NK-92 (cell line): Measurements from ENCODE around the gene ATP6V1C2.
"Not testable (repeated sequence)": the region's sequence is repeated elsewhere in the genome, so short reads cannot be mapped to it uniquely, and the experiment has no call there.

Experiments used
- DNase-seq: peaks from one replicate; lab custom pipeline; 2025; ENCODE audit not compliant: unreplicated experiment; lab: John Stamatoyannopoulos, UW

The ATP6V1C2 gene

DNA sequence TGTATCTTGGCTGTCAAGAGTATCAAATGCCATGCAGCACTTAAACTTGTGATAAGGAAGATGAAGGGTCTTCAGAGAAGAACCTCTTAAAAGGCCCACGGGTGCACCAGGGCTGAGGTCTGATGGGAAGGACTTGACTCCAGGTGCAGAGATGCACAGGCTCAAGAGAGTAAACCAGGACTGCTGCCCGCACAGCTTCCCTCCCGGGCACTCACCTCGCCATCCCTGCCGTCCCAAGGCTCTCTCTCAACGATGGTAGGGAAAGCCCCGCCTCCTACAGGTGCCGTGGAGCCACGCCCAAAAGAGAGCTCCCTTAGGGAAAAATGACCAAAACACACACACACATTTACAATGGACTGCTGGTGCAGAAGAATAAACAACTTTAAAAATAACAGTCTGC is 63.3 kb downstream of the ATP6V1C2 start:
- DNase-seq: no peak

DNA sequence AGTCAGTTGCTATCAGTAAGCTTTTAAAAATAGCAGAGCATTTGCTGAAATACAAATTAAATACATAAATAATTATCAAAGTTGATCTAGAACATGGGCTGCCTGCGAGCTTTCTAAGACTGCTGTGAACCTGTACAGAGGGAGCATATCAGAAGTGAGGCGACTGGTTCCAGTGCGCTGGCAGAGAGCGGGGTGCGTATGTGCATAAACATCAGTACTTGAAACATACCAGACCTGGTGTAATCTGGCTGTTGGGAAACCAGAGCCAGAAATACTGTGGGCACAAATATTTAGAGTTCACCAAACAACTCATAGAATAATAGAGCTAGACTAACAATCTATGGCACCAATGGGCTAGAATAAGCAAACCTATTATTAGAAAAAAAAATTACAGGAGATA is 63.8 kb downstream of the ATP6V1C2 start:
- DNase-seq: no peak

DNA sequence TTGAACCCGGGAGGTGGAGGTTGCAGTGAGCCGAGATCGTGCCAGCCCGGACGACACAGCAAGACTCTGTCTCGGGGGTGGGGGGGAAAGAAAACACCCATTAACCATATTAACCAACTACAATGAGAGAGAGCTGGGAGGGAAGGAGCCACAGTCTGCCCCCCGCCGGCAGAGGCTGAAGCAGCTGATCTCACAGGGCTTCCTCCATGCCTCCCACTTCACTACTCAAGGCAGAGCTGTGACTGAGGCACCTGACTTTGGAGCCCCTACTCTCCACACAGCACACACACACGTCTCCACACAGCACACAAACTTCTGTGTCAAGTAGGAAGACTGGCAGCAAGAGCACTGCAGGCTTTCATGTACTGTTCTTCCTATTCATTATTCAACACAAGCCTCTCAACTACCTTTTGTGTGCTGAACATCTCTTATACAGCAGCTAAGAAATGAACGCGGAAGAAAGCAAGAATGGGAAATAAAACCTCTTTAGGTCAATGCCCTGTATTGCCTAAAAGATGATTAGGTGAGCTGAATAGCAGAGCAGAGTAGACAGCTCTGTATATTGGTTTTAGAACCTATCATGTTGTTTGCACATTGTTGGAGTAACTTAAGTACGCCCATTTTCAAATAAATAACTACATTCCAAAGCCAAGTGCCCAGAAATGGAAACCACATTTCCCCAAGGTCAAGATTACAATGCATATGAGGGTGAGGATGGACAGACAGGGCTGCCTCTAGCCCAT is 65.0 kb downstream of the ATP6V1C2 start:
- DNase-seq: no peak

DNA sequence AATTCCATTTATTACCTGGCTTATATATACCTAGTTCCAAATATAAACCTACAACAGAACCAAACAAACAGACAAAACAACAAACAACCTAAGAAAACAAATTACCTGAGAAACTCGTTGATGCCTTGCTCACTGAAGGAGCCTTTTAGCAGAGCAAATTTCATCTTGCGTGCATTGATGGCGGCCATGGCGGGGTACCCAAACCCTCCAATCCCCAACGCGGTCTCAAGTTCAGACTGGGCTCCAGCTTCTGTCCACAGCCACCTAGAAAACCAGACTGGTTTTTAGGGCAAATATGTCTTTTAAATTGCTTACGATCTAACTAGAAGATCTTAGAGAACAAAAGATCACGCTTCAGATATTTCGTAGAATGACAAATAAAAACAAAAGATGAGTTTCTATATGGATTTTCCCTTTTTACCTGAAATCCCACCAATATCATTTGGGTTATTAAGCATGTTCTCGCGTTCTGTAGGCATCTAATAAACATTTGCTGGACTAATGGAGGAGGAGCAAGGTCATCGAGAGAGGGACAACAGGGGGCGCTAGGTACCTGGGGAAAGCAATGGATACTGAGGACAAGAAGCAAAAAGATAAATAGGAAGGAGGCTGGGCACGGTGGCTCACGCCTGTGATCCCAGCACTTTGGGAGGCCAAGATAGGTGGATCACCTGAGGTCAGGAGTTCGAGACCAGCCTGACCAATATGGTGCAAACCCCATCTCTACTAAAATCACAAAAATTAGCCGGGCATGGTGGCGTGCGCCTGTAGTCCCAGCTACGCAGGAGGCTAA is 65.9 kb downstream of the ATP6V1C2 start:
- no peak for DNase-seq

DNA sequence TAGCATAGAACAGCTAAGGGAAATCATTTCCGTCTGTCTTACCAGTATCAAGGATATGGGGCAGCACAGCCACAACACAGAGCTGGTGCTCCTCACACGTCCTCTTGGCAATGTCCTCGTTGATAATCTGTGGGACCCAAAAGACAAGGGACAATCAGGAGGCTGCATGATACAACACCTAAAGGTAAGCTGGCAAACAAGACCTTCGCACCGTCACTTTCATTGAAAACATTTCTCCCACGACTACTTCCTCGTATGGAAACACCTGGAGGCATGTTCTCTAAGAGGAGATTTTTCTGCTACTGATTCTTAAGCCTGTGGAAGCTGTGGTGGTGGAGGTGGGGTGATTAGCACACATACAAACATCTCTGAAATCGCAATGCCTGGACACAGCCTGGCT is 67.4 kb downstream of the ATP6V1C2 start:
- no peak for DNase-seq

DNA sequence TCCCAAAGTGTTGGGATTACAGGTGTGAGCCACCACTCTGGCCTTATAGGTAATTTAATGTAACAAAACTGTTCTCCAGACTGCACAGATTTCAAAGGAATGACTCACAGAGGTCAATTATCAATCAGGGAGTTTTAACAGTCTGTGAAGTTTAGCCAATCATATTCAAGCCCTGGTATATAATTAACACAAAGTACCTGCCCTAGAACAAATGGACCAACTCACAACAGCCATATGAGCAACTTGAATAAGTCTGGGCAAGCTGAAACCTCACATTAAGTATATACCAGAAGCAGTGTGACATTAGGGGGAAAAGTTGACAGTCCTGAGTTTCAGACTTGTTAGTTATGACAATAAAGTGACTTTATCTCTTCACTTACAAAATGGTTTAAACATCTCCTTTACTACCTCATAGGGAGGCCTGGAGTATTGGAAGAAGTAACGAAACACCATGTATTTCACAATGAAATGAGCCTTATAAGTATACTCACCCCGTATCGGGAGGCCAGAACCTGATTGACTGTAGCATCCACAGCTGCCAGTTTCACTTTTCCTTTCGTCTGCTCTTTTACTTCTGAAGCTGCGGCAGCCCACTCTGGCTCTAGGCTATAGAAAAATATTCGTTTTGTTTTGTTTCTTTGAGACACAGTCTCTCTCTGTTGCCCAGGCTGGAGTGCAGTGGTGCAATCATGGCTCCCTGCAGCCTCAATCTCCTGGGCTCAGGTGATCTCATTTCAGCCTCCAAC is 69.0 kb downstream of the ATP6V1C2 start:
- no peak for DNase-seq

DNA sequence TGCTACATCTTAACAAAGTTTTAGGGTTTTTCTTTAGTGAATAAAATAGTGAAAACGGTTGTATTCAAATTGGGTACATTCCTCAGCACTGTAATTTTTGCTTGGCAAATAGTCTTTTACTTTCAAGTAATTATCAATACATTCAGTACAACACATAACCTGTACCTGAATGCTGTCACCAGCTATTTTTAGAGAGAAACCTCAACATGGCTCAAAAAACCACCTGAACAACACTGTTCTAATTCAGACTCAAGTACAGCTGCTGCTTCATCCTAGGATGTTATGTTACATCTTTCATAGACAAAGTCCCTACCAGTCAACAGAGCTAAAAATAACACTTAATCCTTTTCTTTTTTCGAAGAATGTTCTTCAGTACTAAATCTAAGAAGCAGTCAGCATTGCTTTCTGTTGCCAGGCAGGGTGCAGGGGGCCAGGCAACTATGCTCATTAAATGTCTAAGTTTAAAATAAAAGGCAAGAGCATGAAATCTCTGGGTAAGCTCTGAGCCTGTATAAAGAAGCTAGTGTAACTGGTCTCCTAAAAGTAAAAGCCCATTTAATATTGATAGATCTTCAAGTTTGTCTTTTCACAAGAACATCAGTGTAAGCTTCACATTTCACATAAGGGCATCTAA is 70.7 kb downstream of the ATP6V1C2 start:
- DNase-seq: no peak

DNA sequence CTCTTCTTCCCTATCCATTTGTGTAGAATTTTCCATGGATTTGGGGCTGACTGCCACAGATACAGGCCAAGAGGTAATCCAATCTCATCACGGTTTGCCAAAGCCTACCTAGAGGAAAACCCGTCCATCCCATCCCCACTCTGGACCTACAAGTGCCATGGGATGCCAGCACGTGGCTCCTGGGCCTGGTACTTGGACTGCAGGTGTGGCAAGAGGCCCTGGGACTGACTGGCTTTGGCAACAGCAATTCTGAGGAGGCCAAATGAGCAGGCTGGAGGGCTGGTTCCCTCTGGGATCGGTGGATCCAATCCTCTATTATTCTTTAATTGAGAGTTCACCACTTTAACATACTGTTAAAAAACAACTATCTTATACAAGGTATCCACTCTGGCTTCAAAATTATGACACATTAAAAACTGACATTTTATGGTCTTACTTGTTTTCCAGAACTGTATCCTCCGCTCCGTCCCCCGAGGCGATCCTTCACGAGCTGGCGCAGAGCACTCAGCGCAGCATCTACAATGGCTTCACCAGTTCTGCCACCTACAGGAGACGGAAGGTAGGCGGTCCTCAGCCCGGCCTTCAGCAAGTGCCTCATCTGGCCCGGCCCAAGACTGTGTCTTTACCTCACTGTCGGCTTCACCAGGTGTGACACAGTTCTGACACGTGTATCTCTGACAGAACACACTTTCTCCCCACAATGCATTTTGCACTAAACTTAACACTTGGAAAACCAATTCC is 71.4 kb downstream of the ATP6V1C2 start:
- no peak for DNase-seq

DNA sequence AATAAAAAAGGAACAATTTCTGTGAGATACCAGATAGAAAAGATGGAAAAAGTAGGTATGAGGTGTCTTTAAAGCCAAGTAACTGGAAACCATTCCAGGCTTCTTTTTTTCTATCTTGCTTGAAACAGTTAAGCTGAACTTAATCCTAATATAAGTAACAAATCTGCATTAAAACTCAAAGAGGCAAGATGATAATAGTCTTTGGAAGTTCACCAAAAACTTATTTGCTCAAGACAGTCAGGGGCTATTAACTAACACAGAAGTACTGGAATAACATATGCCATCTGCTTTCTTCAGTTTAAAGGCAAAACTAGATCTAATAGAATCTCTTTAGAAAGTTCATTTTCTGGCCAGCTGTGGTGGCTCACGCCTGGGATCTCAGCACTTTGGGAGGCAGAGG is 72.4 kb downstream of the ATP6V1C2 start:
- DNase-seq: no peak

DNA sequence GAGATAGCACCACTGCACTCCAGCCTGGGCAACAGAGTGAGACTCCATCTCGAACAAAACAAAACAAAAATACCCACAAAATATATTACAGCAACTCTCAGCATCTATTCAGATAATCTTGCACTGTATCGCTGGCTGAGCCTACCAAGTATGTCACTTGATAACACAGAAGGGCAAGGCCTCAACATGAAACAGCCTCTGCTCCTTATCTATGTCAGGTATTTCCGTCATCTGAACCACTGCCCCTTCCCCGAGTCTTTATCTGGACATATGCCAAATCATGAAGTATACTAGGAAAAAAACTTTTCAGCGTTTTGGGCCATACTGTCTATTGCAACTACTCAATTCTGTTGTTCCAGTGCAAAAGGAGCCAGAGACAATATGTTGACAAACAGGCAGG is 73.4 kb downstream of the ATP6V1C2 start:
- DNase-seq: no peak

DNA sequence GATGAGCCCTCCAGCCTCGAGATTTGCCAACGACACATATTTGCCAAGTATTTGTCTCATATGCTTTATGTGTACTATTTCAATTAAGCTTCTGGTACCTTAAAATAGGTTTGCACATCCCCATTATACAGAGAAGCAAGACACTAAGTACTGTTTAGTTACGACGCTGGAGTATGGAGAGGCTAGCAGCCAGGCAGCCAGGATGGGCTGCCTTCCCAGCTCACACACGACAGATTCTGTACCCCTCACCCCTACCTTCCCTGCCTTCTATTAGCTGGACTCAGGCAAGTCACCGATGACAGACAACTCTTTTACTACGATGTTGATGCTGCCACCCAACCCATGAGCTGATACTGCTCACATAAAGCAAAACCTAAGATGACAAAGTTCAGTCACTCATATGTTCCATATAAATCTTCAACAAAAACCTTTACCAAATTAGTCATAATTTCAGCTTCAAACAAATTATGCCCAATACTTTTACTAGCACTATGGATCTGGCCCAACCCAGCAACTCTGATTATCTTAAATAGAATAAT is 74.1 kb downstream of the ATP6V1C2 start:
- DNase-seq: no peak

DNA sequence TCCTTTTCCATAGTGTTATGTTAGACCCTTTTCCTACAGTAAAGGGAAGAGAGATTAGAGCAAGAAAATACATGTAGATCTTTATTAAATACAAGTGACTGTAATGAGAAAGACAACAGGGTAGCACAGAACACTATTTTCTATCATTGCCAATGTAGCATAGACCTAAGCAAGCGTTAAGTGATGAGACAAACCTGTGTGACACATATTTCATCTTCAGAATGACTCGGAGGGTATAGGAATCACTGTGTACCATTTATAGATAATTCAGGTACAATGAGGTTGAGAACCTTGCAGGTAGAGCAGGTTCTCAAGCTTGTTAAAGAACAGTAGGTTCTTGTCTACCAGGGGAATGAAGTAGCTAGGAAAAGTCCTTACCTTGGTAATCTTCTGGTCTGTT is 75.3 kb downstream of the ATP6V1C2 start:
- no peak for DNase-seq

DNA sequence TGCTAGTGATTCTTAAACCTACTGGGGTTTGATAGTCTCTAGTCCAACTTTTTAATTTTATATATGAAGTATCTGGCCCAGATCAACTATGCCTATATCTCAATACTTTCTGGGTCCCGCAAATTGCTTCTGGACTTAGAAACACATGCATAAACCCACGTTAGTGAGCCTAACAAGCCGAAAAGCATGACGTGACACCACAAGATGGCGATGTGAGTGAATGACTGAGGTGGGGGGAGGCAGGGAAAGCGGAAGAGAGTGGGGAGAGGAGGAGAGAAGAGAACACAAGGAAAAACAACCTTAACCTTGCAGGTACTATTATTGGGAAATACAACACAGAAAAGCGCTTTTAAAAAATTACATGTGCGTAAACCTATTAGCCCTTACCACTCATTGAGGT is 77.4 kb downstream of the ATP6V1C2 start:
- DNase-seq: no peak

DNA sequence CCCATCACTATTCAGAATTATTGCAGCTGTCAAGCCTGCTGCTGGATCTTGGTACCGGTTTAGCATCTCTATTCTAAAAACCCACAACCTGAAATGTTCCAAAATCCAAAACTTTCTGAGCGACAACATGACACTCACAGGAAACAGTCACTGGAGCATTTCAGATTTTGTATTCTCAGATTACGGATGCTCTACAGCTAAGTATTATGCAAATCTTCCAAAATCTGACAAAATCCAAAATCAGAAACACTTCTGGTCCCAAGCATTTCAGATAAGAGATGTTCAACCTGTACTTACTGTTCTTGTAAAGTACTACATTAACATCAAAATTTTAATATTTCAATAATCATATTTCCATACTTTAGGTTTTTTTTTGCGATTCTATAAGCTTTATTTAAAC is 78.7 kb downstream of the ATP6V1C2 start:
- DNase-seq: no peak

DNA sequence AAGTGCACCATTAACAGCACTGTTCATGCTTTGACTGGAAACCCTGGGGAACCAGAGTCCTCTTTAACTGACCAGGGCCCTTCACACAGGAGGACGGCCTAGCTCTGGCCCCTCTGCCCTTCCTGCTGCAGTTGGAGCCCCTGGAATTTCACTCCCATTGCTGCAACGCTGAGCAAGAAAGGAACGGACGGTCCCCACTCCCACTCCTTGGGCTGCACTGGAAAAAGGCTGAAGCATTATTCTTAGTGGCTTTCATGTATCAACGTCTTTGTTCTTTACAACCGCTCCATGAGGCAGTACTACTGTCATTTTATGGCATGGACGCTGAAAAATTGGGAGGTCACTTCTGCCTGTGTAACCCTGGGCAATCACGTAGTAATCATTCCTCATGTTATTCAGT is 81.2 kb downstream of the ATP6V1C2 start:
- DNase-seq: no peak

DNA sequence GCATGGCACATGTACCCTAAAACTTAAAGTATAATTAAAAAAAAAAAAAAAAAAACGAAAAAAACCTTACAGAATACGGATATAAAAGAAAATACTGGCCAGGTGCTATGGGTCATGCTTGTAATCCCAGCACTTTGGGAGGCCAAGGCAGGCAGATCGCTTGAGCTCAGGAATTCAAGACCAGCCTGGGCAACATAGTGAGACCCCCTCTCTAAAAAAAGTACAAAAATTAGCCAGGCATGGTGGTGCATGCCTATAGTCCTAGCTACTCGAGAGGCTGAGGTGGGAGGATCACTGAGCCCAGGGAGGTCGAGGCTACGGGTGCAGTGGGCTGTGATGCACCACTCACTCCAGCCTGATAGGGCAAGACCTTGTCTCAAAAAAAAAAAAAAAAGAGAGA is 84.6 kb downstream of the ATP6V1C2 start:
- DNase-seq: not testable (repeated sequence)

DNA sequence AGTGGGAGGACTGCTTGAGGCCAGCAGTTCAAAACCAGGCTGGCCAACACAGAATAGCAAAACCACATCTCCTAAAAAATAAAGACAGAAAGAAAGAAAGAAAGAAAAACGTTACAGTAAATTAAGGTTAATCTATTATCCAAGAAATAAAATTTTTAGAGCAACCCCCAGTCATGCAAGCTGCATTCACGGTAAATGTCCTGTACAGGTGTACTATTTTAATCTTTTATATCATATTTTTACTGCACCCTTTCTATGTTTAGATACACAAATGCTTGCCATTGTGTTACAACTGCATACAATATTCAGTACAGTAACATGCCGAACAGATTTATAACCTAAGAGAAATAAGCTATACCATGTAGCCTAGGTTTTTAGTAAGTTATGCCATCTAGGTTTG is 85.1 kb downstream of the ATP6V1C2 start:
- no peak for DNase-seq

DNA sequence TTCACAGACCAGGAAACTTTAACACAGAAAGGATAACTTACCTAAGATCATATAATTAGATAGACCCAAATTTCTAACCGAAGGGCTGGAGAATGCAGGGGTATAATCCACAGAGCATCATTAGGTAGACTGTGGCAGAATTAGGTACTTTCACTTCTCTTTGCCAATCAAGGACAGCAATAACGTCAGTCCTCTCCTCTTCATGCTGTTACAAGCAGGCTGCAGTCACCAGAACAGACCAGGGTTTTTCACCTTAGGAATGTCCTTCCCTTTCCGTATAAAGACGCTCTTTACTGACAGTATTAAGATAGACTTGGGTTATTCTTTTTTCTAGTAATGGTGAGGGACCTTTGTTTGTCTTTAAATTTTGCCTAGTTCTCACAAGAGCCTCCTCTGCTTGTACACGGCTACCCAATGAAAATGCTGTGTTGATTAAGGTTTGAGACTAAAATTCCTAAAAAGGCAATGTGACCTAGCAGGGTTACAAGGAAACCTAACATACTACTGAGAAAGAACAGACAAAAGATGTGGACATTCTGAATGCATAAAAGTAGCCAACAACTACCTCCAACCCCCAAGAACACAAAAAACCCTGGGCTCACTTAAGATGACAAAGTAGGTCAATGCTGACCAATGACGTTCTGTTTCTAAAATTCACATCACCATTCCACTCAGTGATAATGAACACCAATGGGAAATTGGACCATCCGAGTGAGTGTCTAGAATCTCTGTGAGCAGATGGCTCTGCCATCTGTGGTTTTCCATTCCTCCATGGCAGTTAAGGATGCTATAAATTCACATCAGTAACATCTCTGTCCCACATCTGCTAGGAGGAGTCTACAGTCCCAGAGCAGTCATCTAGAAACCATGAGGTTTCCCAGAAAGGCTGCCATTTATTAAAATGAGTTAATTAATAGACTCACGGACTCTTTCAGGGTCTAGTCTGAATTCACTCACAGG is 89.1 kb downstream of the ATP6V1C2 start:
- DNase-seq: no peak

DNA sequence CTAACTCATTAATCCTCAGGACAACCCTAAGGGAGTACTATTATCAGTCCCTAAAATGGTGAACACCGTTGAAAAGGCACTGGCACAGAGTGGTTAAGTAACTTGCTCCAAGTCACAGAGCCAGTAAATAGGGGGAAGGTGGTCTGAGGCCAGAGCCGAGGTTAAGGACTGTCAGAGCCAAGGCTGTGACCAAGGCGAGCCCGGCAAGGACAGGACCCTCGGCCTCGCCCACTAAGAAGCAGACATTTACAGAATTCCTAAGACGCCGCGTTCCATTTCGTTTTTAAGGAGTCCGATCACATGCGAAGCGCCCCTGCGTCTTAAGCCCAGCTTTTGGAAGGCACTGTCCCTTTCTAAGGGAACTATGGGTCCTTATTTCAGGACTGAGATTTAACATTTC is 90.1 kb downstream of the ATP6V1C2 start:
- DNase-seq: no peak
